ENCODE measurements around the gene SSUH2. TPM values are rescaled to one million over a fixed set of nuclear protein-coding genes. Genes with fewer than 3 reads are reported as not detected.

SSUH2 gene
- total RNA-seq, 1 donor: not detected

GRCh38 chr3:8647137-8647985, 2.8 kb upstream of the SSUH2 start:
- Histone ChIP-seq H3K79me2 (ENCODE audit: insufficient read depth, low read length) (no peaks in the 10 kb centered on the region), H3K9me3 (ENCODE audit: low read depth, low read length) (no peaks in the 10 kb centered on the region), H3K27me3 (ENCODE audit: insufficient read depth, low read length) (peaks cover 31% of the 10 kb centered on the region), H3K4me3 (ENCODE audit: insufficient read depth, low read length) (no peak overlapping the region), H4K20me1 (ENCODE audit: insufficient read depth, low read length) (no peaks in the 10 kb centered on the region), H3K4me2 (ENCODE audit: insufficient read depth, low read length) (no peak overlapping the region), H3K36me3 (ENCODE audit: insufficient read depth, low read length) (no peaks in the 10 kb centered on the region), H2AFZ (ENCODE audit: low read length) (no peak overlapping the region), H3K27ac (ENCODE audit: low read depth, low read length) (no peak overlapping the region), H3K4me1 (ENCODE audit: insufficient read depth, low read length) (no peaks in the 10 kb centered on the region)
- no peak for DNase-seq (ENCODE audit: insufficient read length, low spot score, missing footprints)
- no peak for TF ChIP-seq CTCF (IDR thresholded peaks at IDR 0.05; ENCODE audit: extremely low read depth, low read depth, low read length)

GRCh38 chr3:8646313-8646938, 1.8 kb upstream of the SSUH2 start:
- Histone ChIP-seq H3K9me3 (ENCODE audit: low read depth, low read length) (no peaks in the 10 kb centered on the region), H3K4me2 (ENCODE audit: insufficient read depth, low read length) (no peak overlapping the region), H3K27ac (ENCODE audit: low read depth, low read length) (no peak overlapping the region), H2AFZ (ENCODE audit: low read length) (no peak overlapping the region), H3K36me3 (ENCODE audit: insufficient read depth, low read length) (no peaks in the 10 kb centered on the region), H3K4me3 (ENCODE audit: insufficient read depth, low read length) (no peak overlapping the region), H4K20me1 (ENCODE audit: insufficient read depth, low read length) (no peaks in the 10 kb centered on the region), H3K4me1 (ENCODE audit: insufficient read depth, low read length) (no peaks in the 10 kb centered on the region), H3K79me2 (ENCODE audit: insufficient read depth, low read length) (no peaks in the 10 kb centered on the region), H3K27me3 (ENCODE audit: insufficient read depth, low read length) (peaks cover 32% of the 10 kb centered on the region)
- TF ChIP-seq CTCF (IDR thresholded peaks at IDR 0.05; ENCODE audit: extremely low read depth, low read depth, low read length): no peak
- no peak for DNase-seq (ENCODE audit: insufficient read length, low spot score, missing footprints)

- no peak for DNase-seq (ENCODE audit: insufficient read length, low spot score, missing footprints)
- no peaks in the 10 kb centered on the region for H3K36me3 ChIP-seq (ENCODE audit: insufficient read depth, low read length)
- H3K9me3 ChIP-seq (ENCODE audit: low read depth, low read length): no peaks in the 10 kb centered on the region
- H3K79me2 ChIP-seq (ENCODE audit: insufficient read depth, low read length): no peaks in the 10 kb centered on the region
- H3K27ac ChIP-seq (ENCODE audit: low read depth, low read length): no peak overlapping the region
- H4K20me1 ChIP-seq (ENCODE audit: insufficient read depth, low read length): no peaks in the 10 kb centered on the region
- no peaks in the 10 kb centered on the region for H3K4me1 ChIP-seq (ENCODE audit: insufficient read depth, low read length)
- H3K27me3 ChIP-seq (ENCODE audit: insufficient read depth, low read length): peaks cover 30% of the 10 kb centered on the region
- no peak overlapping the region for H3K4me3 ChIP-seq (ENCODE audit: insufficient read depth, low read length)
- no peak overlapping the region for H2AFZ ChIP-seq (ENCODE audit: low read length)
- TF ChIP-seq CTCF (IDR thresholded peaks at IDR 0.05; ENCODE audit: extremely low read depth, low read depth, low read length): no peak
- H3K4me2 ChIP-seq (ENCODE audit: insufficient read depth, low read length): no peak overlapping the region
These were observed 1.1 kb upstream of the SSUH2 start for GRCh38 chr3:8645712-8646111.

GRCh38 chr3:8643693-8644365, 769 bp downstream of the SSUH2 start:
- no peak for TF ChIP-seq CTCF (IDR thresholded peaks at IDR 0.05; ENCODE audit: extremely low read depth, low read depth, low read length)

More at GRCh38 chr3:8643693-8644365, 769 bp downstream of the SSUH2 start:
- H3K4me3 ChIP-seq (ENCODE audit: insufficient read depth, low read length): no peak overlapping the region
- no peaks in the 10 kb centered on the region for H3K36me3 ChIP-seq (ENCODE audit: insufficient read depth, low read length)
- no peaks in the 10 kb centered on the region for H3K79me2 ChIP-seq (ENCODE audit: insufficient read depth, low read length)
- no peak overlapping the region for H2AFZ ChIP-seq (ENCODE audit: low read length)
- H3K4me1 ChIP-seq (ENCODE audit: insufficient read depth, low read length): no peaks in the 10 kb centered on the region
- no peaks in the 10 kb centered on the region for H3K9me3 ChIP-seq (ENCODE audit: low read depth, low read length)
- H3K4me2 ChIP-seq (ENCODE audit: insufficient read depth, low read length): no peak overlapping the region
- H3K27me3 ChIP-seq (ENCODE audit: insufficient read depth, low read length): peaks cover 40% of the 10 kb centered on the region
- H3K27ac ChIP-seq (ENCODE audit: low read depth, low read length): no peak overlapping the region
- no peaks in the 10 kb centered on the region for H4K20me1 ChIP-seq (ENCODE audit: insufficient read depth, low read length)
- DNase-seq (ENCODE audit: insufficient read length, low spot score, missing footprints): no peak
